GM12878 (cell line): ENCODE results near the gene OTUD5. TPM values are rescaled to one million over a fixed set of nuclear protein-coding genes. Genes with fewer than 3 reads are reported as not detected.

Experiments
- CHD2 ChIP-seq: IDR thresholded peaks from 2 replicates; pipeline ENCODE4 v1.6.1; 2011; ENCODE audit warnings: low read depth, low read length, improper control_type of control experiment, borderline replicate concordance
- SKIL ChIP-seq: fragments of 450-650 bp; IDR thresholded peaks from 2 replicates; pipeline ENCODE4 v1.6.1; 2017; ENCODE audit warnings: mild to moderate bottlenecking, low read depth, inconsistent platforms; ENCODE audit not compliant: poor library complexity, severe bottlenecking
- ZNF622 ChIP-seq: fragments of 450-650 bp; IDR thresholded peaks from 2 replicates; pipeline ENCODE4 v1.6.1; 2017; ENCODE audit warnings: mild to moderate bottlenecking, inconsistent platforms
- polyA plus RNA-seq, 11 experiments: library from polyadenylated mRNA; depleted of rRNA in 4 of 11; unstranded in 6 of 11; stranded (reverse) in 5 of 11; fragments of >200 nt; fragmentation: Nextera tagmentation in 4 of 11; fragmentation: Illumina TruSeq in 1 of 11; extraction: Ambion mirVana in 4 of 11; extraction: Trizol in 1 of 11; gene quantifications; 1 replicate in 1 of 11; 2 replicates in 10 of 11; pipeline versions ENCODE4 v1.2.1 to v1.2.3, GENCODE V29; 2011 to 2016; ENCODE audit warnings: inconsistent platforms in 2 of 11, missing spikeins in 2 of 11, low read depth in 1 of 11
- total RNA-seq, 4 experiments: library from RNA; depleted of rRNA in 3 of 4; stranded (reverse); fragments of >200 nt in 3 of 4; fragmentation: Illumina TruSeq in 1 of 4; extraction: Trizol in 1 of 4; gene quantifications; 2 replicates each; pipeline versions ENCODE4 v1.2.1 to v1.2.3, GENCODE V29; 2013 to 2021
- TF ChIP-seq, protein P1 (sequence below): fragments of 450-650 bp; IDR thresholded peaks from 2 replicates; pipeline ENCODE4 v1.6.1; 2016; ENCODE audit warnings: mild to moderate bottlenecking
- TF ChIP-seq, protein P2 (sequence below): fragments of 450-650 bp; IDR thresholded peaks from 2 replicates; pipeline ENCODE4 v1.6.1; 2017; ENCODE audit warnings: low read depth, mild to moderate bottlenecking, moderate library complexity
- TF ChIP-seq, protein P3 (sequence below): IDR thresholded peaks from 2 replicates; pipeline ENCODE4 v1.6.1; 2012; ENCODE audit warnings: improper control_type of control experiment, low read depth, low read length; ENCODE audit not compliant: insufficient replicate concordance
- TF ChIP-seq, protein P4 (sequence below): fragments of 450-650 bp; formaldehyde crosslinking; IDR thresholded peaks from 2 replicates; pipeline ENCODE4 v1.5.0; 2022; ENCODE audit warnings: mild to moderate bottlenecking, missing genetic modification characterization

Gene OTUD5
- total and polyA plus RNA-seq, 10 of the 15 experiments (the other 5 are each of a cell fraction or from before 2014, with no cell fraction given): 2.0 to 50.3 (median 22.7) TPM

DNA sequence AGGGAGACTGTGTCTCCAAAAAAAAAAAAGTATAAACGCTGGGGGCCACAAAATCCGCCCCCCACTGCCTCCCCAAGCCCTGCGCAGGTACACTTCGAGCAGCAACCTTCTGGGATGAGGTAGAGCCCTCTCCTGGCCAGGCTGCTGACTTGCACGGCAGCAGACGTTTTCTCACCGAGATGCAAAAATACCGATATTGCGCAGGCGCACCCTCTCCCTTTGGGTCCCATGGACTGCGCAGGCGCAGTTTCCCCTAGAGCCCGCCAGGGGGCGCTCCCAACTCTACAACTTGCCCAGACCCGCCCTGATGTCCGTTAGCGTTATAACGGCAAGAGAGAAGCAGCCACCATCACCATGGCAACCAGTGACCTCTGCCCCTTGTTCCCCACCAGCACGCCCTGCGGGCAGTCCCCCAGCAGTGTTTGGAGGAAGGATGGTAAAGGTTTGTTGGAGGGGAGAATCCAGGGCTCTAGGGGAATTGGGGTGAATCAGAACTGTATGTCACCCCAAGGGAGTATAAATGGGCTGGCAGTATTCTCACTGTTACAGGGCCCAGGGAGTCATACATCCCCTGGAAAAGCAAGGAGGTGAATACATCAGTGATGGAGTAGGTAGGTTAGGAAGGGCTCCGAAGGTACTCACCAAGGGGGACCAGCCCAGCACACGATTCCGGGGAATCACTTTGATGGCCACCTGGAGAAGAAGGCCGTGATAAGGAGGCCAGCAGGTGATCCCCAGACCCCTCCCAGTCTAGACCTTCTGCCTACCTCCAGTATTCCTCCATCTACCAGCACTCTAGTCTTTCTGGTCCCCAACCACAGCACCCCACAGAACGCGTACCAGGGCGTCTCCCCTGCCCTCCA, 40.0 kb downstream of the OTUD5 start (continued):
- TF ChIP-seq, protein P1, sequence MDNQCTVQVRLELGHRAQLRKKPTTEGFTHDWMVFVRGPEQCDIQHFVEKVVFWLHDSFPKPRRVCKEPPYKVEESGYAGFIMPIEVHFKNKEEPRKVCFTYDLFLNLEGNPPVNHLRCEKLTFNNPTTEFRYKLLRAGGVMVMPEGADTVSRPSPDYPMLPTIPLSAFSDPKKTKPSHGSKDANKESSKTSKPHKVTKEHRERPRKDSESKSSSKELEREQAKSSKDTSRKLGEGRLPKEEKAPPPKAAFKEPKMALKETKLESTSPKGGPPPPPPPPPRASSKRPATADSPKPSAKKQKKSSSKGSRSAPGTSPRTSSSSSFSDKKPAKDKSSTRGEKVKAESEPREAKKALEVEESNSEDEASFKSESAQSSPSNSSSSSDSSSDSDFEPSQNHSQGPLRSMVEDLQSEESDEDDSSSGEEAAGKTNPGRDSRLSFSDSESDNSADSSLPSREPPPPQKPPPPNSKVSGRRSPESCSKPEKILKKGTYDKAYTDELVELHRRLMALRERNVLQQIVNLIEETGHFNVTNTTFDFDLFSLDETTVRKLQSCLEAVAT: peak; percentile 92
- TF ChIP-seq CHD2: peak; percentile 65
- no peak for TF ChIP-seq ZNF622
- TF ChIP-seq, protein P2, sequence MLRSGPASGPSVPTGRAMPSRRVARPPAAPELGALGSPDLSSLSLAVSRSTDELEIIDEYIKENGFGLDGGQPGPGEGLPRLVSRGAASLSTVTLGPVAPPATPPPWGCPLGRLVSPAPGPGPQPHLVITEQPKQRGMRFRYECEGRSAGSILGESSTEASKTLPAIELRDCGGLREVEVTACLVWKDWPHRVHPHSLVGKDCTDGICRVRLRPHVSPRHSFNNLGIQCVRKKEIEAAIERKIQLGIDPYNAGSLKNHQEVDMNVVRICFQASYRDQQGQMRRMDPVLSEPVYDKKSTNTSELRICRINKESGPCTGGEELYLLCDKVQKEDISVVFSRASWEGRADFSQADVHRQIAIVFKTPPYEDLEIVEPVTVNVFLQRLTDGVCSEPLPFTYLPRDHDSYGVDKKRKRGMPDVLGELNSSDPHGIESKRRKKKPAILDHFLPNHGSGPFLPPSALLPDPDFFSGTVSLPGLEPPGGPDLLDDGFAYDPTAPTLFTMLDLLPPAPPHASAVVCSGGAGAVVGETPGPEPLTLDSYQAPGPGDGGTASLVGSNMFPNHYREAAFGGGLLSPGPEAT: 0 out of 2 replicates have a peak, but pooled peaks have one; percentile 45
- TF ChIP-seq, protein P3, sequence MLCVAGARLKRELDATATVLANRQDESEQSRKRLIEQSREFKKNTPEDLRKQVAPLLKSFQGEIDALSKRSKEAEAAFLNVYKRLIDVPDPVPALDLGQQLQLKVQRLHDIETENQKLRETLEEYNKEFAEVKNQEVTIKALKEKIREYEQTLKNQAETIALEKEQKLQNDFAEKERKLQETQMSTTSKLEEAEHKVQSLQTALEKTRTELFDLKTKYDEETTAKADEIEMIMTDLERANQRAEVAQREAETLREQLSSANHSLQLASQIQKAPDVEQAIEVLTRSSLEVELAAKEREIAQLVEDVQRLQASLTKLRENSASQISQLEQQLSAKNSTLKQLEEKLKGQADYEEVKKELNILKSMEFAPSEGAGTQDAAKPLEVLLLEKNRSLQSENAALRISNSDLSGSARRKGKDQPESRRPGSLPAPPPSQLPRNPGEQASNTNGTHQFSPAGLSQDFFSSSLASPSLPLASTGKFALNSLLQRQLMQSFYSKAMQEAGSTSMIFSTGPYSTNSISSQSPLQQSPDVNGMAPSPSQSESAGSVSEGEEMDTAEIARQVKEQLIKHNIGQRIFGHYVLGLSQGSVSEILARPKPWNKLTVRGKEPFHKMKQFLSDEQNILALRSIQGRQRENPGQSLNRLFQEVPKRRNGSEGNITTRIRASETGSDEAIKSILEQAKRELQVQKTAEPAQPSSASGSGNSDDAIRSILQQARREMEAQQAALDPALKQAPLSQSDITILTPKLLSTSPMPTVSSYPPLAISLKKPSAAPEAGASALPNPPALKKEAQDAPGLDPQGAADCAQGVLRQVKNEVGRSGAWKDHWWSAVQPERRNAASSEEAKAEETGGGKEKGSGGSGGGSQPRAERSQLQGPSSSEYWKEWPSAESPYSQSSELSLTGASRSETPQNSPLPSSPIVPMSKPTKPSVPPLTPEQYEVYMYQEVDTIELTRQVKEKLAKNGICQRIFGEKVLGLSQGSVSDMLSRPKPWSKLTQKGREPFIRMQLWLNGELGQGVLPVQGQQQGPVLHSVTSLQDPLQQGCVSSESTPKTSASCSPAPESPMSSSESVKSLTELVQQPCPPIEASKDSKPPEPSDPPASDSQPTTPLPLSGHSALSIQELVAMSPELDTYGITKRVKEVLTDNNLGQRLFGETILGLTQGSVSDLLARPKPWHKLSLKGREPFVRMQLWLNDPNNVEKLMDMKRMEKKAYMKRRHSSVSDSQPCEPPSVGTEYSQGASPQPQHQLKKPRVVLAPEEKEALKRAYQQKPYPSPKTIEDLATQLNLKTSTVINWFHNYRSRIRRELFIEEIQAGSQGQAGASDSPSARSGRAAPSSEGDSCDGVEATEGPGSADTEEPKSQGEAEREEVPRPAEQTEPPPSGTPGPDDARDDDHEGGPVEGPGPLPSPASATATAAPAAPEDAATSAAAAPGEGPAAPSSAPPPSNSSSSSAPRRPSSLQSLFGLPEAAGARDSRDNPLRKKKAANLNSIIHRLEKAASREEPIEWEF: peak; percentile 26
- TF ChIP-seq SKIL: peak; percentile 21
- TF ChIP-seq, protein P4, sequence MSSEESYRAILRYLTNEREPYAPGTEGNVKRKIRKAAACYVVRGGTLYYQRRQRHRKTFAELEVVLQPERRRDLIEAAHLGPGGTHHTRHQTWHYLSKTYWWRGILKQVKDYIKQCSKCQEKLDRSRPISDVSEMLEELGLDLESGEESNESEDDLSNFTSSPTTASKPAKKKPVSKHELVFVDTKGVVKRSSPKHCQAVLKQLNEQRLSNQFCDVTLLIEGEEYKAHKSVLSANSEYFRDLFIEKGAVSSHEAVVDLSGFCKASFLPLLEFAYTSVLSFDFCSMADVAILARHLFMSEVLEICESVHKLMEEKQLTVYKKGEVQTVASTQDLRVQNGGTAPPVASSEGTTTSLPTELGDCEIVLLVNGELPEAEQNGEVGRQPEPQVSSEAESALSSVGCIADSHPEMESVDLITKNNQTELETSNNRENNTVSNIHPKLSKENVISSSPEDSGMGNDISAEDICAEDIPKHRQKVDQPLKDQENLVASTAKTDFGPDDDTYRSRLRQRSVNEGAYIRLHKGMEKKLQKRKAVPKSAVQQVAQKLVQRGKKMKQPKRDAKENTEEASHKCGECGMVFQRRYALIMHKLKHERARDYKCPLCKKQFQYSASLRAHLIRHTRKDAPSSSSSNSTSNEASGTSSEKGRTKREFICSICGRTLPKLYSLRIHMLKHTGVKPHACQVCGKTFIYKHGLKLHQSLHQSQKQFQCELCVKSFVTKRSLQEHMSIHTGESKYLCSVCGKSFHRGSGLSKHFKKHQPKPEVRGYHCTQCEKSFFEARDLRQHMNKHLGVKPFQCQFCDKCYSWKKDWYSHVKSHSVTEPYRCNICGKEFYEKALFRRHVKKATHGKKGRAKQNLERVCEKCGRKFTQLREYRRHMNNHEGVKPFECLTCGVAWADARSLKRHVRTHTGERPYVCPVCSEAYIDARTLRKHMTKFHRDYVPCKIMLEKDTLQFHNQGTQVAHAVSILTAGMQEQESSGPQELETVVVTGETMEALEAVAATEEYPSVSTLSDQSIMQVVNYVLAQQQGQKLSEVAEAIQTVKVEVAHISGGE (CRISPR knock-in tag): no peak
